HG03520 (cell line): ENCODE results near the gene THOP1.

Experiments
- ATAC-seq: cut with Tn5 transposase; IDR thresholded peaks from one replicate; pipeline ENCODE4 v1.9.1; 2021; ENCODE audit warnings: mild to moderate bottlenecking, moderate library complexity; ENCODE audit not compliant: unreplicated experiment

Gene THOP1

GRCh38 chr19:2850256-2850925, 65.1 kb downstream of the THOP1 start:
- no peak for ATAC-seq

DNA sequence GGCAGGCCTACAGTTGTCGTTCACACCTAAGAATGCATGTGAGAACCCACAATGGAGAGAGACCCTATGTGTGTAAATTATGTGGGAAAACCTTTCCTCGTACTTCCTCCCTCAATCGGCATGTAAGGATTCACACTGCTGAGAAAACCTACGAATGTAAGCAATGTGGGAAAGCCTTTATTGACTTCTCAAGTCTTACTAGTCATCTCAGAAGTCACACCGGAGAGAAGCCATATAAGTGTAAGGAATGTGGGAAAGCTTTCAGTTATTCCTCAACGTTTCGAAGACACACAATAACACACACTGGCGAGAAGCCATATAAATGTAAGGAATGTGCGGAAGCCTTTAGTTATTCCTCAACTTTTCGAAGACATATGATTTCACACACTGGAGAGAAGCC, 67.3 kb downstream of the THOP1 start:
- ATAC-seq = no peak

DNA sequence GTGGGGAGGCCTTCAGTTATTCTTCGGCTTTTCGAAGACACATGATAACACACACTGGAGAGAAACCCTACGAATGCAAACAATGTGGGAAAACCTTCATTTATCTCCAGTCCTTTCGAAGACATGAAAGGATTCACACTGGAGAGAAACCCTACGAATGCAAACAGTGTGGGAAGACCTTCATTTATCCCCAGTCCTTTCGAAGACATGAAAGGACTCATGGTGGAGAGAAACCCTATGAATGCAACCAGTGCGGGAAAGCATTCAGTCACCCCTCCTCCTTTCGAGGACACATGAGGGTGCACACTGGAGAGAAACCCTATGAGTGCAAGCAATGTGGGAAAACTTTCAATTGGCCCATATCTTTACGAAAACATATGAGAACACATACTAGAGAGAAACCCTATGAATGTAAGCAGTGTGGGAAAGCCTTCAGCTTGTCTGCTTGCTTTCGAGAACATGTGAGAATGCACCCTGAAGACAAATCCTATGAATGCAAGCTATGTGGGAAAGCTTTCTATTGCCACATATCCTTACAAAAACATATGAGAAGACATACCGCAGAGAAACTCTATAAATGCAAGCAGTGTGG, 67.8 kb downstream of the THOP1 start:
- ATAC-seq = no peak

GRCh38 chr19:2854849-2855248, 69.5 kb downstream of the THOP1 start:
- ATAC-seq = no peak

GRCh38 chr19:2856457-2857050, 71.3 kb downstream of the THOP1 start:
- no peak for ATAC-seq

GRCh38 chr19:2858864-2859263, 73.6 kb downstream of the THOP1 start:
- no peak for ATAC-seq

DNA sequence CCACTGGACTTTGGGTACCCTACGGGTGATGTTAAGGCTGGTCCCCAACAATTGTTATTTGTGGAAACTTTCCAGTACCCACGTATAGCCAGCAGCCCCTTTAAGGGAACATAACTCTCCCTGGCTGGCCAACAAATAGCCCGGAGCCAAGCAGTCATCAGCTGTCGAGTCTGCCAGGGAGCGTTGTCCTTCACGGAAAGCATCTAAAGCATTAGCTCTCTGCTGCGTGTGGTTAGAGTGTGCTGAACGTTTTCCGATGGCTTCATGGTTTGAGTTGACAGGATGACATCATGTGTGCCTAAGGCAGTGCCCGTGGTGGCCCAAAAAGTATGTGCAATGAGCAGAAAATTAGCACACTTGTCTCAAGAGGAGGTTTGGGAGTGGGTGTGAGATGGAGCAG, 78.5 kb downstream of the THOP1 start:
- no peak for ATAC-seq
